RCC 7860 (cell line): ENCODE results near the gene GABRB1.

Experiments used
- DNase-seq: peaks from one replicate; pipeline ENCODE4 v3.0.0-alpha.2; 2015; ENCODE audit warnings: low spot score
- FAIRE-seq: peaks from 2 replicates; lab custom pipeline; 2012; peaks lifted over from hg19 to GRCh38; lab: Jason Lieb, UNC

GABRB1 gene

DNA sequence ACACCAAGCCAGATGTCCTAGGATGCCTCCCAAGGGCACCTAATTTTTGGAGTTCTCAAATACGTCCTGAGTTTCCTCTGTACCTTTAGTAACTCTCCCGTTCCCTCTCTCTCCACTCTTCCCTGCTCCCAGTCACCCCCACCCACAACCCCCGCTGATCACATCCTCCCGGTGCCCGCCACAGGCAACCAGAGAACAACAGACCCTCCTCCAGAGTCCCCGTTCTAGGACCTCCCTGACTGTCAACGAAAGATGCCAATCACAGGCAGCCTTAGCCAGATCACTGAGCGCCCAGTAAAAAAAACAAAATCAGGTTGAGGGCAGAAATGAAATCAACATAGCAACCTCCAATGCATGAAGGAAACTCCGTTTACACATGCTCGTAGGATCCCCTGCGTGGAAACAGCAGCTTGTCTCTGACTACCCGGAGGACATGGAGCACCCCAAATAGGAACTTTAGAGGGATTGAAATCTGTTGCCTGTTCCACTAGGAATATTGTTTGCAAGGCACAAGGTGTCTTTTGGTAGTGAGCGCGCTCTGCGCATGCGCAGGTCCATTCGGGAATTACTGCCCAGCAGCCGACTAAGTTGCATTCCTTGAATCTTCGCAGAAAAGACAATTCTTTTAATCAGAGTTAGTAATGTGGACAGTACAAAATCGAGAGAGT lies at the start of gene GABRB1:
Gene GABRB1, plus strand, starts transcription at position 557 of the 668 bp plus-strand sequence.
- no peak for FAIRE-seq
- DNase-seq = no peak

DNA sequence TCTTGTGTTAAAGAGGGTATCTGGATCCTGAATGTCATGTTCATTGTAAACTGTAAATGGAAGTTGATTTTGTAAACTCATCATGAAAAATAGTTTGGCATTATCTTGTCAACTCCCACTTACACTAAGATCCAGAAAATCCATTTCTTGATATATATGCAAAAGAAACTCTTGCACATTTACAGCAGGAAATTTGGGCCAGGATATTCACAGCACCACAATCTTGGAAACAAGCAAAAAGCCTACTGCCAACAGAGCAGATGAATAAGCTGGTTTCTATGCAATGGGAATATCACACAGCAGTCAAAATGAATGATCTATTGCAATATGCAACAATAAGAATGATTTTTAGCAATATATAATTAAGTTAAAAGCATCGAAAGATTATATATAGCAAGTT lies 46.6 kb upstream of the GABRB1 start:
- DNase-seq = no peak
- no peak for FAIRE-seq

DNA sequence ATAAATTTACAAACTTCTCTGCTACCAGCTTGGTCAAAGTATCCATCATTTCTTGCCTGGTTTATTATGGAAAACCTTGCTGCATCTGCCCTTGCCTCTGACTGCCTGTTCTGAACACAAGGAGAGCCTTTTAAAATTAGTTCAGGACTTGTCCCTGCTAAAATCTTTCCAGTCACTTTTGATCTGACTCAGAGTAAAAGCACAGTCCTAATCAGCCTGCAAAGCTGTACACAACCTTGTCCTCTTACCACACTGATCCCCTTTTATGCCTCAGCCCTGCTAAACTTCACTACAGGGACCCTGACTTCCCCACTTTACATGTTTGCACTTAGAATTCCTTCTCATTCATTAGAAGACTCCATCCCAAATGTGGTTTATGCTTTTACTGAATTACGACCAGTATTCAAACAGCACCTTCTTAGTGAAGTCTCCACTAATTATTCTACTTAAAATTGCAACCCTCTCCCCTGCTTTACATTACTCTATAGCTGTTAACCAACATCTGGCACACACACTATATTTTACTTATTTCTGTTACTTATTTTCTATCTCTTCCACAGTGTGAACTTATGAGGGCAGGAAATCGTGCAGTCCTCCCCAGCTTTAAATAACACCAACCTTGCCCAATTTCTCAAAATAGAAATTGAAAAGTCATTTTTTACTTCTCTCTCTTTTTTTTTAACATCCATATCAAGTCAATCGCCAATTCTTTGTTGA lies 44.3 kb upstream of the GABRB1 start:
- no peak for DNase-seq
- no peak for FAIRE-seq

DNA sequence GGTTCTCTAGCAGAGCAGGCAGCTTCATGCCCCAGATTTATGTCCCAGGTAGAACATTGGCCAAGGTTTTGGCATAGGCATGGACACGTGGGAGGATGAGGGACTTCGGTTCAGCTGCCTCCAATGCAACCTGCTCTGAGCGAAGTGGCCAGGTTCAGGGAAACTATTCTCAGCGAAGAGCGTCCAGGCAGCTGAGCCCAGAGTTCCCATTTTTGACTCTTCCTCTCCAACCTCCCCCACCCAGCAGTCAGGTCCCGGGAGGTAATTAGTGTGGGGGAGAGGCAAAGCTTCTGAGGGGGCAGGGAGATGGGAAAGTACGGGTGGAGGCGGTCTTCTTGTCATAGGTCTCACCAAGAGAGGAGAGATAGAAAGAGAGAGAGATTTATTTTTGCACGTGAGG lies 39.0 kb upstream of the GABRB1 start:
- FAIRE-seq = no peak

DNA sequence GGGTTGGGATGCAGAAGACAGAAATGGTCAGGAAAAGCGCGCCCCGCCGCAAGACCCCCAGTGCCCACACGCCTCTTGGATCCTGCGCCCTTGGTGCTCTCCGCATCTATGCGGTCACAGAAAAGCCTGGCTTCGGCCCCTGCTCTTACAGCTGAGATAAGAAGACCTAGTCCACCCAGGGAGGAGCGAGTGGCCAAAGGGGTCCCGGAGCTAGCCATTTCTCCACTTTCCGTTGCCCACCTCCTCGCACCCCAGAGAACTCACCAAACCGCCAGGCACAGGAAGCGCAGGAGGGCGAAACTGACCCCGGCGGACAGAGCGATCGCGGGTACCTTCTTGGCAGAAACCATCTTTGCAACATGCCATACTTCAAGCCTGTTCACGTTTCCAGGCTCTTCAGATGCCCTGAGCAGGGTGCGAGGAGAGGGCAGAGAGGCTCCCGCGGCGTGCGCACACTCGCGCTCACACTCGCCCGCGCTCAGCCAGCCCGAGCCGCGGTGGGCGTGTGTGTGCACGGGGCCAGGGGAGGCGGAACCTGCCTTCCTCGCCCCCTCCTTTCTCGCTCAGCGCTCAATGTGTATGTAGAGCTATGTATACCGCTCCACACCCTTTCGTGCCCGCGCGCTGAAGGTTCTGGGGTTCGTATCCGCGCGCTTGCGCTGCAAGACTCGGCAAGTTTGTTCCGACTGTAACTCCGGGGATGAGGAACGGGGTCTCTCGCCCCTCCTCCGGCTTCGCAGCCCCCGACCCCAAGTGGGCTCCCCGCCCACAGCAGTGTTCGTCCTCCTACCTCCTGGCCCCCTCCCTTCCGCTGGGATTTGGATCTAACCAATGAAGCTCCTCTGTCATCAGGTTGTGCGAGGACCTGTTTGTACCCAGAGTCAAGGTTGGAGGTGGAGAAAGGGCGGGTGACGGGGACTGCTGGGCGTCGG lies 38.0 kb upstream of the GABRB1 start, which contains the start of gene GABRA4:
Gene GABRA4, minus strand, starts transcription at position 507 of the 932 bp plus-strand sequence. Its CDS starts 157 bp downstream, at position 350.
- FAIRE-seq (no peak), DNase-seq (no peak)

More for the DNA sequence above, 39.0 kb upstream of the GABRB1 start:
- DNase-seq = no peak

DNA sequence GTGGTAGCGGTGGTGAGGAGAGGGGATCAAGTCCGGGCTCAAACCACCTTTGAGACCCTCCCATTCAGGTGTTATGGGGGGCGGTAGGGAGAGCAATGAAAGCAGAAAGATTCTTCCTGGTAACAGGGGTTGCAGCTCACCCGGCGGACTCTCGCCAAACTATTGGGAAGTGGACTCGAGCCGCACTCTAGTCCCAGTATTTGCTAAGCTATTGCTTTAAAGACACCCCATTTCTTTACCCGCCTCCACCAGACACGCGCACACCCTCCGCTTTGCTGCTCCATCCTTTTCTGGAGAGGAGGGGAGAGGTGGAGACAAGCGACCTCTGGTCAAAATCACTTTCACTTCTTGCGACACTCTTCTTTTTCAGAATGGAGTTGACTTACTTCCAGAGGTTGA lies 37.4 kb upstream of the GABRB1 start:
- FAIRE-seq (no peak), DNase-seq (no peak)

DNA sequence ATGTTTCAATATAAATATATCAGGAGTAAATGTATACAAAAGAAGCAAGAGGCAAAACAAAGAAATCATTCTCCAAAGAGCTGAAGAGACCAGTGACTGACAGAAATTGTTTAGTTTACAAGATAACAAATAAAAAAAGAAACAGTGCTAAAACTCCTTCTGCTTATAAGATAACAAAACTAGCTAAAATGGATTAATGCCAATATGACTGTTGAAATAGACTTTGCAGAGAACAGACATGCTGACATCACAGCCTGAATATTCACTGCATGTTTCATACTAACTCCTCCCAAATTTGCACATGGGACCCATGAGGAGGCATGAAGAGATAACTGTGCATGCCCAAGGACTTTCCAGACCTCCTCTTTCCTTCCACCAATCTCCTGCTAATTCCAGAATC lies 31.8 kb upstream of the GABRB1 start:
- FAIRE-seq (no peak), DNase-seq (no peak)

DNA sequence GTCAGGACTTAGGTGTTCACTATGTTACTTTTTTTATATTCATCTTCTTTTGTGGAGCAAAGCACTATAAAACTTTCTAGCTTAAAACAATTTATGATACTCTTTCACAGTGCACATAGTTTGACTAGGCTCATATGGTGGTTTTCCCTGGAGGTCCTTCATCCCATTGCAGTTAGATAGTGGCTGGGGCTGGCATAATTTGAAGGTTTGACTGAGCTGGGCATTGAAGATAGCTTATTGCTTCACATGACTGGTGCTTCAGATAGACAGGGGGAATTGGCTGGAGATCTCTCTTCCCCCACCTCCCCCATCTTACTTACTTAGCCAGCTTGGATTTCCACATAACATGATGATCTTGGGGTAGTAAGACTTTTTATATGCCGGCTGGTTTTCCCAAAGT lies 31.0 kb upstream of the GABRB1 start:
- FAIRE-seq (no peak), DNase-seq (no peak)

DNA sequence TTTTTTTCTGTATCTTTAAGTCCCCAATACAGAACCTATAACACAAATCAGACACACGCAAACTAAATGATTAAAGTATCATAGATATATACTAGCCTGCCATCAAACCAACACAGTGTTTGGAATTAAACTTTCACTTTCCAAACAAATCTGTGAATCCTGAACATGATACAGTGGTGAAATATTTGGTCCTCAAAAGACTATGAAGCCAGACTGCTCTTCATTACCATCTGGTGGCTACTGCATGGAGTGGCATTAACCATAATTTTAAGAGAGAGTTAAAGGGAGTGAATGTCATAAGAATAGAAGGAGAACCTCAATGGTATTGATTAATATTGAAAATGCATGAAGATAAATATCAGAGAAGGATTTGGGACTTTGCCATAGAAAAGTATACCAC lies 28.8 kb upstream of the GABRB1 start:
- FAIRE-seq (no peak), DNase-seq (no peak)

DNA sequence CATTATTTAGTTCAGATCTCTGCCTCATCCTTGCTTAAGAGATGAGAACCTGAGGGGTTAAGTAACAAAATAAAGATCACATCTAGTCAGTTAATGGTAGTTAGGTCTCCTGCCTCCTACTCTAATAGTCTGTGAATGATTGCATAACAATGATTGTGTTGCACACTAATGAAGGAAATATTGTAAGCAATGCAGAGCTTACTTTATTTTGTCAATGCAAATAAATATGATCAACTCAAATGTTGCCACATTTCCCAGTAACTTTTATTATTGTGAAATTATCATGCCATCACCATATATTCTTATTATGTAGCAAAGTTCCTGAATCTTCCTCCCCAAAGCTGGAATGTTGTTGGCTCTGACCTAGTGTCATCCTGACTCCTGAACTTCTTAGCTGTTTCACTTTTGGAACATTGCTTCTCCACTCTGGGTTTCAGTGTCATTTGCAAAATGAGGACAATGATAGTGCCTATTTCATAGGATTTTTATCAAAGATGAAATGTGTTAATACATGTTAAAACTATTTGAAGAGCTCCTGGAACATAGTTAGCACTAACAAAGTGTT lies 20.9 kb upstream of the GABRB1 start:
- DNase-seq = no peak
- FAIRE-seq = no peak

DNA sequence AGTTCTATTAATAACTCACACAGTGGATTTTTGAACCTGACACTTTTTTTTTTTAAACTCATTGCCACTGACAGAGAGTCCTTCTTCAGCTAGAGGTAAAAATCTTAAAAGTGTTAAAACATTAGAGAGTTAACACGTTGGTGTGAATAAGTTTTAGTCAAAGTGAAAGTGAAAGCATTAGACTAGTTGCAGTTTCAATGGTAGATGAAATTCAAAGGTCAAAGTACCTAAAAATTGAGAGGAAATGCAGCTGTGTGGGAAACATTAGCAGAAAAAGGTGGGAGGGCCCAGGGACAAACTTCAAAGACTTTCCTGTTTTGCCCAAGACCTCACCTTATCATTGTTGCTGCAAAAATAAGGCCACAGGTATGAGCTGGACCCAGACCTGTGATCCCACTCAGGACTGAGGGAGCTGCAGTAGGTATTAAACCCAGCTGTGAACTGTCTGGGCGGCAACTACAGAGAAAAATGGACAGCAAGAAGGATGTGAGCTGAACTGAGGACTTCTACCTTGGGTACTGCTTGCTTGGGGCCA lies 20.4 kb upstream of the GABRB1 start:
- DNase-seq (no peak), FAIRE-seq (no peak)

DNA sequence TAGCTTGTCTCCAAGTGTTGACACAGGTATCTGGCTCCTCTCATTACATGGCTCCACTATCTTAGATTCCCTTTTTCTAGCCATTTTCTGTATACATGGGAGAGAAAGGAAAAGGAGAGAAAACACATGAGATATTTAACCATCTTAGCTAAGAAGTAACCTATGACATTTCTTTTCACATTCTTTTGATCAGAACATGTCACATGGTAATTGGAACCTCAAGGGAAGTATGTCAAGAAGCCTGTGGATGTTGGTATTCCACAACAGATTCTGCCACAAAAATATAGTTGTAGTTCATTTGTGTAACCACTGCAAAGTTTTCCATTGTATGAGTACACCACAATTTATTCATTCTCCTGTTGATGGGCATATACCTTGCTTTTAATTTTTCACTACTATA lies 18.7 kb upstream of the GABRB1 start:
- DNase-seq (no peak), FAIRE-seq (no peak)

DNA sequence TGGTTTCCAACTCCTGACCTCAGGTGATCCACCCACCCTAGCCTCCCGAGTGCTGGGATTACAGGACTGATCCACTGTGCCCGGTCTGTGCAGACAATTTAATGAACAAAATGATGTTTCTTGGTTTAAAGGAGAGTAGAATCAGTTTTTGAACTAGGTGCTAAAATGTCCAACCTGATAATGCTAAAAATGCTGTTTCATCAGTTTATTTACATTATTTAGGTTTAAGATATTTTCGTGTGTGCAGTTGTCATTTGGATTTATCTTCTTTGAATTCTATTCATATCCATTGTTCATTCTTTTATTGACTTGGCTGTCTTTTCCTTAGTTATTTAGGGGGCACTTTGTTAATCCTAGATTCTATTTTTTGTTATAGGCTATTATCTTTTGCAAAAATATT lies 18.0 kb upstream of the GABRB1 start:
- FAIRE-seq = no peak

DNA sequence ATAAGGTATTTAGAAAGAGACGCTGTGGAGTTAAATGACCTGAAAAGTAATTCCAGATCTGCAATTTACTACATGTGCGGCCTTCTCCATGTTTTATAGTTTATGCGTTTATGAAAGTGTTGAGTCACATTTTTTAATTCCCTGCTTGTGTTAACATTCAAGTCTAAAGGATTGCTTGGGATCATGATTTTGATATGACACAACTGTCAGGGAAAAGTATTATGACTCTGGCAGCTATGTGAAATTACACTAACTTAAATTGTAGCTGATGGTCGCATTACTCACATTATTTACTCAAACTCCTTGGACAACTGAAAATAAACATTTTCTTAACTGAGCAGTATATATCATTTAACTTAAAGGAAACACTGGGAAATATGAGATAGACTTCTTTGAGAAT lies 14.3 kb upstream of the GABRB1 start:
- DNase-seq = no peak
- FAIRE-seq = no peak

More for the DNA sequence above, 18.0 kb upstream of the GABRB1 start:
- DNase-seq = no peak

DNA sequence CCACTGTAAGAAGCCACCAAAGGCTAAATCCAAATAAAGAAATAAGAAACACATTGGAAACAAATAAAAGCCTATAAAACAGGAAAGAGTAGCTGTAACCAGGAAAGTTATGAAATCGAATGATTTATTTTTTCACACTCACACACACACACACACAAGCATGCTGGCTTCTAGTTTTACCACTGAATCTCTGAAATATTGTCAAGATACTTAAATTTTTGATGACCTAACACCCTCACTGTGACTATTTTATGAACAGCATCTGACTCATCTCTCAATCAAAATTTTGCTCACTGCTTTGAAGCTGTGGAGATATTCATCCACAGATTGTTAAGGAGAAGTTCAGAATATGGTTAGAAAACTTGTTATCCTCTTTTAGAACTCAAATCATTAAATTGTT lies 13.9 kb upstream of the GABRB1 start:
- no peak for FAIRE-seq
- DNase-seq = peak; percentile 15

DNA sequence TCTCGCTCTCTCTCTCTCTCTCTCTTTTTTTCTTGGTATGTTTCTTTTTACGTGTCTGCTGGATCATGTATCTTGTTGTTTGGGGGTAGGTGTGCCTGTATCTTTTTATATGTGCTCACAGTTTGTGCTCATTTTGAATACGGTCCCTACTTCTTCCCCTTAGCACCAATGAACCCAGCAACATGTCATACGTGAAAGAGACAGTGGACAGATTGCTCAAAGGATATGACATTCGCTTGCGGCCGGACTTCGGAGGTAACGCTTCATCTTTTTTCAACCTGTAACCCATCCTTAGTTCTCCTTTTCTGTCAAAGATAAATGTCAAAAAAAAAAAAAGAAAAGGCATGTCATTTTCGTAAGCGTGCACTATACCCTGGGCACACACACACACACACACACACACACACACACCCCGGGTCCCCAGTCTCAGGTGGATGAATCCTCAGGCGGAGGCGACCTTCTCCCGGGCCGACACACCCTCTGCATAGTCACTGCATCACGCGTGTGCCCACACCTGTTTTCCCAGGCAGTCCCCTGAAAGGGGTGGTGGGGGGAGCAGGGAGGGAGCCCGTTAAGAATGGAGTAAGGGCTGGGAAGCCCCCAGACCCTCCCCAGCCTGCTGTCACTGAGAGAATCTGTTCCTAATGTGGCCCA lies 511 bp downstream of the GABRB1 start:
- no peak for DNase-seq
- FAIRE-seq = no peak

DNA sequence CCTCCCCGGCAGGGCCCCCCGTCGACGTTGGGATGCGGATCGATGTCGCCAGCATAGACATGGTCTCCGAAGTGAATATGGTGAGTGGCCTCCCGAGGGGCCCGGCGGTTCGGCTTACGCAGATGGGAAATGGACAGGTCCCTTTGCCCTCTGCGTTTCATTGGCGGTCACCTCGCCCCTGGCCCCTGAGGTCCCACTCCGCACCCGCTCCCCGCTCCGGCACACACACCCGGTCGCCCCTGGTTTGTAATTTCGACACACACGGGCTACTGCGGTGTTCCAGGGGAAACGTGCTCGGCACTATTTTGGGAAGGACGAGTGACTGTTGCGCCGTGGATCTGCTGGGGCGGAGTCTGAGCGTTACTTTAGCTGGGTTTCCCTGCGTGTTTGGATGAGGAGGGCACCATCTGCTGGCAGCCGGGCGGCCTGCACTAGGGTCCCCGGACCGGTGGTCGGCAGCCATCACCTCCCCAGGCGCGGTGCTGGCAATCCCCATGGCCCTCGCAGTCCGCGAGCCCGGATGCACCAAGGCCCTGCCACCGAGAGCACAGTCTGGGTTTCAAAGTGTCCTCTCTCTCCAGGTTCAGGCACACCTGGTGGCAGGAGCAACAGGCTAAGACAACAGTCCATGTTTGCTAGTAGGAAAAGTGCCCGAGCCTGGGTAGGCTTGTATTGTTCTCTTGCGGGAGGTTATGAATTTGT lies 1.2 kb downstream of the GABRB1 start:
- FAIRE-seq (no peak), DNase-seq (peak; percentile 20)

DNA sequence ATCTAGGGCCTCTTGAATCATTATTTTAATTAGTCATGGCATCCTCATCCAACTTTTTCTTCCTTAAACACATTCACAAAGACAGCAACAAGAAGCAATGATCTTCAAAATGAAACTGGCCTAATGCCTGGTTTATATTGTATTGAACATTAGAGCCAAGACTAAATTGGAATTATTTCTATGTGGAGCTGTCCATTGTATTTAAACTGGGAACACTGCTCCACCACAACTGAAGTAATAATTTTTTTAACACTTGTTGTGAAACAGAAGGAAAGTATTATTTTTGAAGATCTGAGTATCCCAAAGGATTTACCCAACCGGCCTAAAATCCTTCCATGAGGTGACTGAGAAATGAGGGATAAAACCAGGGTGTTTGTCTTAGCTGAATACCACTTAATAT lies 6.9 kb downstream of the GABRB1 start:
- FAIRE-seq = no peak
- DNase-seq = no peak

DNA sequence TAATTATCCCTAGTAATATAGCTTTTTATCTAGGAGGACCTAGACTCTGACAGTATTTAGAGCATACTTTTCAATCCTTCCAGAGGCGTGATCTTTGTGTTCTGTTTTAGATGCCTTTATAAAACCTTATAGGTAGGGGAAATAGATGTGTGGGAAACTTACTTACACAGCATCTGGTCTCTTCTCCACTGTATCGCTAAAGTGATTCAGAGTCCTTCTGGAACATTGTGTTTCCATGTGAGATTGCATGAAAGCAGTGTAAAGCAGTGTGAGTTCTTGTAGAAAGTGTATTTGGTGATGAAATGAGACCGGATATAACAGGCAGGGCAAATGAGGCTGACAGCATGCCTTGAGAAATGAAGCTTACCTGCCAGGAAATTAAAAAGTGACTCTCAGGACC lies 9.5 kb downstream of the GABRB1 start:
- no peak for DNase-seq
- FAIRE-seq = no peak

DNA sequence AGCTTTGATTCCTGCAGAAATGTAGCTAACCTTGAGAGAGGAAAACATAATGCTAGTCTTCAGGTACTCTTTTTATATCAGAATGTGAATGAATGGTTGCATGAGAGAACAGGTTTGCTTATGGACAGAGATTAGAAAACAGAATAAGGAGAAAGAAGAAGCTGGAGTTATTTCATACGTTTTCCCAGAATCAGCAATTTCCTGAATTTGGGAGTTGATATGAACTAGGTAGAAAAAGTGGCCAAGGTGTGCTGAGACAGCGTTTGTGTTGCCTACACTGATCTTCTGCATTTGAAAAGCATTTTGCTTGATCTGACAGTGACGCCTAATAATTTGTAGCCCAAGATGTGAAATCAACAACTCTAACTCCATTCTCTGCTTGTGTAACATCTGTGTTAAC lies 12.5 kb downstream of the GABRB1 start:
- no peak for FAIRE-seq
- no peak for DNase-seq
